Lung (tissue), 12 donors: ENCODE results near the gene ADAMTS9. TPM values are rescaled to one million over a fixed set of nuclear protein-coding genes. Genes with fewer than 3 reads are reported as not detected.

Experiments used
- ATAC-seq: fragments of 200-7000 bp; cut with Tn5 transposase; one replicate; pipeline ENCODE4 v1.9.1; 2020; ENCODE audit warnings: moderate number of reproducible peaks; ENCODE audit not compliant: insufficient read depth, low FRiP score
- DNase-seq, 3 donors: peaks; one replicate each; pipeline ENCODE4 v3.0.0-alpha.2; 2013 to 2017
- H3K27ac ChIP-seq, 2 donors: one replicate each; pipeline ENCODE4 v1.5.1; 2013; ENCODE audit warnings: mild to moderate bottlenecking in 2 of 2, moderate library complexity in 2 of 2, control low read depth in 1 of 2, inconsistent platforms in 1 of 2, low read depth in 1 of 2, low read length in 1 of 2
- H3K27me3 ChIP-seq, 3 donors: one replicate each; pipeline ENCODE4 v1.5.1; 2013; ENCODE audit warnings: low read length in 2 of 3; ENCODE audit not compliant: control insufficient read depth in 3 of 3, insufficient read depth in 3 of 3
- H3K36me3 ChIP-seq, 4 donors: one replicate each; pipeline ENCODE4 v1.5.1; 2013; ENCODE audit warnings: low read length in 4 of 4, mild to moderate bottlenecking in 1 of 4, moderate library complexity in 1 of 4; ENCODE audit not compliant: control insufficient read depth in 4 of 4, insufficient read depth in 4 of 4
- H3K4me1 ChIP-seq, 5 donors: one replicate each; pipeline ENCODE4 v1.5.1; 2013; ENCODE audit warnings: low read length in 5 of 5, mild to moderate bottlenecking in 2 of 5, moderate library complexity in 1 of 5; ENCODE audit not compliant: control insufficient read depth in 5 of 5, insufficient read depth in 5 of 5
- H3K4me3 ChIP-seq: one replicate; pipeline ENCODE4 v1.5.1; 2013; ENCODE audit warnings: mild to moderate bottlenecking, control low read depth, moderate library complexity
- H3K9ac ChIP-seq, 2 donors: one replicate each; pipeline ENCODE4 v1.5.1; 2013; ENCODE audit warnings: low read length in 2 of 2, control low read depth in 1 of 2; ENCODE audit not compliant: insufficient read depth in 1 of 2
- H3K9me3 ChIP-seq, 4 donors: one replicate each; pipeline ENCODE4 v1.5.1; 2013; ENCODE audit warnings: low read length in 3 of 4, mild to moderate bottlenecking in 1 of 4, moderate library complexity in 1 of 4; ENCODE audit not compliant: control insufficient read depth in 4 of 4, insufficient read depth in 3 of 4
- WGBS, 2 donors: extraction: QIAGEN DNeasy Blood & Tissue Kit; methylation state at CpG; one replicate each; pipeline ENCODE4 v1.1.7; 2013; 5-methylcytosine and 5-hydroxymethylcytosine counted together
- polyA plus RNA-seq, 2 donors: library from polyadenylated mRNA; stranded (reverse); fragments of 200-250 nt; gene quantifications; one replicate each; pipeline ENCODE4 v1.2.1, GENCODE V29; 2013
- total RNA-seq, 2 donors: library from RNA; depleted of rRNA in 1 of 2; stranded (reverse); fragments of >200 nt in 1 of 2; gene quantifications; one replicate each; pipeline ENCODE4 v1.2.1, GENCODE V29; 2014 to 2021
- TF ChIP-seq, protein P1 (sequence below): IDR thresholded peaks from 2 replicates; pipeline ENCODE4 v1.5.1; 2012; ENCODE audit warnings: mild to moderate bottlenecking; ENCODE audit errors: control extremely low read depth, extremely low read depth
- donor health status: control.
- donor health status: control.
- donor health status: Bipolar disorder and iron deficiency.
- donor health status: healthy.
- donor health status: DM: yes; HTN: yes; CAD: no.

The ADAMTS9 gene
- total and polyA plus RNA-seq, 4 donors: 29.9 to 75.6 (median 42.9) TPM

- H3K4me1 ChIP-seq: peaks cover 0 to 2% (median 0%) of the 10 kb centered on the region in 5 donors
- 59 to 65% methylated on average over 2 of the region's 2 CpGs for WGBS, 2 donors
- H3K9ac ChIP-seq: no peak overlapping the region
- no peaks in the 10 kb centered on the region for H3K27me3 ChIP-seq
- peaks cover 0 to 2% (median 0%) of the 10 kb centered on the region in 4 donors for H3K9me3 ChIP-seq
- peaks cover 10 to 60% (median 19%) of the 10 kb centered on the region in 4 donors for H3K36me3 ChIP-seq
- no peak overlapping the region for H3K27ac ChIP-seq
- DNase-seq (no peak), ATAC-seq (no peak)
- TF ChIP-seq, protein P1, sequence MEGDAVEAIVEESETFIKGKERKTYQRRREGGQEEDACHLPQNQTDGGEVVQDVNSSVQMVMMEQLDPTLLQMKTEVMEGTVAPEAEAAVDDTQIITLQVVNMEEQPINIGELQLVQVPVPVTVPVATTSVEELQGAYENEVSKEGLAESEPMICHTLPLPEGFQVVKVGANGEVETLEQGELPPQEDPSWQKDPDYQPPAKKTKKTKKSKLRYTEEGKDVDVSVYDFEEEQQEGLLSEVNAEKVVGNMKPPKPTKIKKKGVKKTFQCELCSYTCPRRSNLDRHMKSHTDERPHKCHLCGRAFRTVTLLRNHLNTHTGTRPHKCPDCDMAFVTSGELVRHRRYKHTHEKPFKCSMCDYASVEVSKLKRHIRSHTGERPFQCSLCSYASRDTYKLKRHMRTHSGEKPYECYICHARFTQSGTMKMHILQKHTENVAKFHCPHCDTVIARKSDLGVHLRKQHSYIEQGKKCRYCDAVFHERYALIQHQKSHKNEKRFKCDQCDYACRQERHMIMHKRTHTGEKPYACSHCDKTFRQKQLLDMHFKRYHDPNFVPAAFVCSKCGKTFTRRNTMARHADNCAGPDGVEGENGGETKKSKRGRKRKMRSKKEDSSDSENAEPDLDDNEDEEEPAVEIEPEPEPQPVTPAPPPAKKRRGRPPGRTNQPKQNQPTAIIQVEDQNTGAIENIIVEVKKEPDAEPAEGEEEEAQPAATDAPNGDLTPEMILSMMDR: no peak
- no peak overlapping the region for H3K4me3 ChIP-seq
Observed at GRCh38 chr3:64623125-64623524, 64.7 kb downstream of the ADAMTS9 start.

GRCh38 chr3:64621726-64622395, 65.9 kb downstream of the ADAMTS9 start:
- Histone ChIP-seq H3K27ac (no peak overlapping the region), H3K9ac (no peak overlapping the region), H3K9me3 (peaks cover 0 to 2% (median 0%) of the 10 kb centered on the region in 4 donors), H3K27me3 (no peaks in the 10 kb centered on the region), H3K4me3 (no peak overlapping the region), H3K4me1 (peaks cover 0 to 2% (median 0%) of the 10 kb centered on the region in 5 donors), H3K36me3 (peaks cover 10 to 53% (median 19%) of the 10 kb centered on the region in 4 donors)
- DNase-seq (no peak), ATAC-seq (no peak)
- WGBS, 2 donors: 93 to 95% methylated on average over 8 of the region's 8 CpGs
- TF ChIP-seq, protein P1: no peak

GRCh38 chr3:64621275-64621674, 66.5 kb downstream of the ADAMTS9 start:
- no peaks in the 10 kb centered on the region for H3K9me3 ChIP-seq
- H3K27me3 ChIP-seq: no peaks in the 10 kb centered on the region
- DNase-seq: no peak
- ATAC-seq: no peak
- WGBS, 2 donors: 95 to 96% methylated on average over 8 of the region's 8 CpGs
- H3K27ac ChIP-seq: no peak overlapping the region
- H3K4me3 ChIP-seq: no peak overlapping the region
- H3K36me3 ChIP-seq: peaks cover 8 to 55% (median 18%) of the 10 kb centered on the region in 4 donors
- H3K9ac ChIP-seq: no peak overlapping the region
- TF ChIP-seq, protein P1: no peak
- peaks cover 0 to 2% (median 0%) of the 10 kb centered on the region in 5 donors for H3K4me1 ChIP-seq
